HEK293 (cell line): Measurements from ENCODE around the gene PZP.

Source experiments
- CTCF ChIA-PET: fragments of 350-600 bp; formaldehyde crosslinking; extraction: SDS; loops from one replicate; lab custom pipeline; 2021; ENCODE audit warnings: antibody characterized with exemption; lab: Yijun Ruan, JAX
- POLR2A ChIA-PET: fragments of 300-600 bp; formaldehyde crosslinking; extraction: SDS; loops from one replicate; lab custom pipeline; 2020; ENCODE audit warnings: antibody characterized with exemption, inconsistent platforms; lab: Yijun Ruan, JAX
- H3K27ac ChIP-seq: fragments of 200-500 bp; sonication (Bioruptor generic); 2 replicates; pipeline ENCODE4 v1.5.1; 2014; ENCODE audit warnings: low read depth, low read length, control low read depth, inconsistent platforms; ENCODE audit errors: extremely low read depth
- H3K36me3 ChIP-seq, 2 experiments: fragments of 200-500 bp in 1 of 2; sonication (Bioruptor generic) in 1 of 2; 1 replicate in 1 of 2; 2 replicates in 1 of 2; pipeline ENCODE4 v1.5.1; 2014 to 2017; ENCODE audit warnings: inconsistent platforms in 2 of 2, low read length in 2 of 2; ENCODE audit not compliant: control insufficient read depth in 2 of 2, insufficient read depth in 1 of 2
- H3K4me1 ChIP-seq: fragments of 200-500 bp; sonication (Bioruptor generic); 2 replicates; pipeline ENCODE4 v1.5.1; 2014; ENCODE audit warnings: mild to moderate bottlenecking, low read length, inconsistent platforms; ENCODE audit not compliant: control insufficient read depth, insufficient read depth
- H3K4me3 ChIP-seq: 2 replicates; pipeline ENCODE4 v1.5.1; 2011; ENCODE audit warnings: low read depth, mild to moderate bottlenecking, control low read depth, low read length, moderate library complexity
- H3K9me3 ChIP-seq: fragments of 200-500 bp; sonication (Bioruptor generic); 2 replicates; pipeline ENCODE4 v1.5.1; 2014; ENCODE audit warnings: low read depth, low read length, inconsistent platforms; ENCODE audit not compliant: control insufficient read depth, insufficient read depth
- BCL11B ChIP-seq: fragments of 450-650 bp; formaldehyde crosslinking; IDR thresholded peaks from 2 replicates; pipeline ENCODE4 v1.5.1; 2016; ENCODE audit warnings: low read depth, missing biosample characterization, missing genetic modification characterization
- KLF10 ChIP-seq: fragments of 450-650 bp; IDR thresholded peaks from 2 replicates; pipeline ENCODE4 v1.5.1; 2018; ENCODE audit warnings: missing biosample characterization, mild to moderate bottlenecking, missing genetic modification characterization
- OVOL3 ChIP-seq: fragments of 450-650 bp; formaldehyde crosslinking; IDR thresholded peaks from 2 replicates; pipeline ENCODE4 v1.5.1; 2016; ENCODE audit warnings: missing biosample characterization, missing genetic modification characterization
- REST ChIP-seq: fragments of 450-650 bp; formaldehyde crosslinking; IDR thresholded peaks from 2 replicates; pipeline ENCODE4 v1.5.1; 2016; ENCODE audit warnings: missing biosample characterization, missing genetic modification characterization
- ZBTB21 ChIP-seq: fragments of 450-650 bp; formaldehyde crosslinking; IDR thresholded peaks from 2 replicates; pipeline ENCODE4 v1.5.1; 2017; ENCODE audit warnings: missing biosample characterization, missing genetic modification characterization
- ZNF121 ChIP-seq: fragments of 450-650 bp; formaldehyde crosslinking; IDR thresholded peaks from 2 replicates; pipeline ENCODE4 v1.5.1; 2016; ENCODE audit warnings: missing biosample characterization, missing genetic modification characterization
- ZNF146 ChIP-seq: fragments of 450-650 bp; formaldehyde crosslinking; IDR thresholded peaks from 2 replicates; pipeline ENCODE4 v1.5.1; 2016; ENCODE audit warnings: missing biosample characterization, missing genetic modification characterization
- ZNF18 ChIP-seq: fragments of 450-650 bp; formaldehyde crosslinking; IDR thresholded peaks from 2 replicates; pipeline ENCODE4 v1.5.1; 2016; ENCODE audit warnings: missing biosample characterization, missing genetic modification characterization
- ZNF2 ChIP-seq: fragments of 450-650 bp; formaldehyde crosslinking; IDR thresholded peaks from 2 replicates; pipeline ENCODE4 v1.5.1; 2016; ENCODE audit warnings: missing biosample characterization, missing genetic modification characterization
- ZNF239 ChIP-seq: fragments of 450-650 bp; formaldehyde crosslinking; IDR thresholded peaks from 2 replicates; pipeline ENCODE4 v1.5.1; 2016; ENCODE audit warnings: missing biosample characterization, missing genetic modification characterization
- ZNF366 ChIP-seq: fragments of 450-650 bp; formaldehyde crosslinking; conservative IDR thresholded peaks from 2 replicates; pipeline ENCODE4 v1.5.1; 2016; ENCODE audit warnings: missing biosample characterization, missing genetic modification characterization
- ZNF488 ChIP-seq: fragments of 450-650 bp; formaldehyde crosslinking; IDR thresholded peaks from 2 replicates; pipeline ENCODE4 v1.5.1; 2016; ENCODE audit warnings: missing biosample characterization, missing genetic modification characterization
- ZNF610 ChIP-seq: fragments of 450-650 bp; formaldehyde crosslinking; IDR thresholded peaks from 2 replicates; pipeline ENCODE4 v1.5.1; 2016; ENCODE audit warnings: missing biosample characterization, missing genetic modification characterization, borderline replicate concordance
- ZNF660 ChIP-seq: fragments of 450-650 bp; IDR thresholded peaks from 2 replicates; pipeline ENCODE4 v1.5.1; 2018; ENCODE audit warnings: missing biosample characterization, mild to moderate bottlenecking, missing genetic modification characterization
- ZNF704 ChIP-seq: fragments of 450-650 bp; formaldehyde crosslinking; IDR thresholded peaks from 2 replicates; pipeline ENCODE4 v1.5.1; 2016; ENCODE audit warnings: missing biosample characterization, missing genetic modification characterization
- ZNF830 ChIP-seq: fragments of 450-650 bp; IDR thresholded peaks from 2 replicates; pipeline ENCODE4 v1.5.0; 2018; ENCODE audit warnings: missing biosample characterization, missing genetic modification characterization, low read depth, mild to moderate bottlenecking, moderate library complexity
- TF ChIP-seq, protein P1 (sequence below): fragments of 450-650 bp; formaldehyde crosslinking; IDR thresholded peaks from 2 replicates; pipeline ENCODE4 v1.5.1; 2016; ENCODE audit warnings: missing biosample characterization, missing genetic modification characterization

PZP gene

GRCh38 chr12:9163392-9163791 is 44.8 kb downstream of the PZP start (continued):
- TF ChIP-seq, protein P1, sequence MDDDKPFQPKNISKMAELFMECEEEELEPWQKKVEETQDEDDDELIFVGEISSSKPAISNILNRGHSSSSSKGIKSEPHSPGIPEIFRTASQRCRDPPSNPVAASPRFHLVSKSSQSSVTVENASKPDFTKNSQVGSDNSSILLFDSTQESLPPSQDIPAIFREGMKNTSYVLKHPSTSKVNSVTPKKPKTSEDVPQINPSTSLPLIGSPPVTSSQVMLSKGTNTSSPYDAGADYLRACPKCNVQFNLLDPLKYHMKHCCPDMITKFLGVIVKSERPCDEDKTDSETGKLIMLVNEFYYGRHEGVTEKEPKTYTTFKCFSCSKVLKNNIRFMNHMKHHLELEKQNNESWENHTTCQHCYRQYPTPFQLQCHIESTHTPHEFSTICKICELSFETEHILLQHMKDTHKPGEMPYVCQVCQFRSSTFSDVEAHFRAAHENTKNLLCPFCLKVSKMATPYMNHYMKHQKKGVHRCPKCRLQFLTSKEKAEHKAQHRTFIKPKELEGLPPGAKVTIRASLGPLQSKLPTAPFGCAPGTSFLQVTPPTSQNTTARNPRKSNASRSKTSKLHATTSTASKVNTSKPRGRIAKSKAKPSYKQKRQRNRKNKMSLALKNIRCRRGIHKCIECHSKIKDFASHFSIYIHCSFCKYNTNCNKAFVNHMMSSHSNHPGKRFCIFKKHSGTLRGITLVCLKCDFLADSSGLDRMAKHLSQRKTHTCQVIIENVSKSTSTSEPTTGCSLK (tag by site-specific recombination): no peak
- no peak for TF ChIP-seq REST
- TF ChIP-seq, all 188 proteins: peak for 0

- Histone ChIP-seq H3K4me1 (no peaks in the 10 kb centered on the region), H3K27ac (no peak overlapping the region), H3K9me3 (no peaks in the 10 kb centered on the region), H3K36me3 (no peaks in the 10 kb centered on the region), H3K4me3 (no peak overlapping the region)
- CTCF ChIA-PET: interaction anchor here (0.6 kb wide), 1 partner anchor 265 kb away, joined by 5 read pairs; no protein-coding TSS in a partner anchor
- TF ChIP-seq ZNF660 (tag by site-specific recombination) (no peak), ZNF488 (tag by site-specific recombination) (no peak), ZBTB21 (tag by site-specific recombination) (no peak), ZNF366 (tag by site-specific recombination) (no peak), OVOL3 (tag by site-specific recombination) (no peak), ZNF239 (no peak), ZNF146 (tag by site-specific recombination) (no peak), ZNF610 (tag by site-specific recombination) (no peak), ZNF704 (tag by site-specific recombination) (no peak), ZNF18 (no peak), KLF10 (tag by site-specific recombination) (no peak), ZNF121 (tag by site-specific recombination) (no peak), BCL11B (tag by site-specific recombination) (no peak), ZNF2 (no peak), ZNF830 (tag by site-specific recombination) (no peak)
- POLR2A ChIA-PET: no interaction called here
These were observed 52.1 kb downstream of the PZP start for GRCh38 chr12:9156119-9156518.
